NCI-H345 (cell line): ENCODE results near the gene PRCD.
"Not testable (repeated sequence)": the region's sequence is repeated elsewhere in the genome, so short reads cannot be mapped to it uniquely, and the experiment has no call there.

ENCODE experiments used
- DNase-seq: peaks from one replicate; lab custom pipeline; 2025; lab: John Stamatoyannopoulos, UW

PRCD gene

GRCh38 chr17:76527430-76528111 lies 12.3 kb upstream of the PRCD start:
- DNase-seq: no peak

DNA sequence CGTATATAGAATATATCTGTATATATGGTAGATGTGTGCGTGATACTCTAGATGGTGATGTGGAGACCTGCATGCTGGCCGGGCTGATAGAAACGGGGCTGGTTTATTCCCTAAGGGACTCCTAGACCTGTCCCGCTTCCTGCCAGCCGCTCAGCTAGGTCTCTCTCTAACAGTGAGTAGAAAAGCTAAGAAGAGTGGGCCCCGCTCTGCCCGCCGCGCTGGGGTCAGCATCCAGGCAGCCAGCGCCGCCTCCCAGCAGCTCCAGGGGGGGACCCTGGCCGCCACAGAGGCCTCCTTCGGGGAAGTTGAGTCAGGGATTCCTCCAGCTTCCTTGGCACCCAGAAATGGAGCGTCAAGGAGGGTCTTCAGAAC lies 11.7 kb upstream of the PRCD start:
- no peak for DNase-seq

GRCh38 chr17:76528528-76529223 lies 11.2 kb upstream of the PRCD start:
- no peak for DNase-seq

- DNase-seq: no peak
Observed at GRCh38 chr17:76529224-76530094, 10.4 kb upstream of the PRCD start.

GRCh38 chr17:76530095-76530723 lies 9.6 kb upstream of the PRCD start:
- DNase-seq: no peak

GRCh38 chr17:76530811-76531485 lies 8.9 kb upstream of the PRCD start:
- no peak for DNase-seq

DNA sequence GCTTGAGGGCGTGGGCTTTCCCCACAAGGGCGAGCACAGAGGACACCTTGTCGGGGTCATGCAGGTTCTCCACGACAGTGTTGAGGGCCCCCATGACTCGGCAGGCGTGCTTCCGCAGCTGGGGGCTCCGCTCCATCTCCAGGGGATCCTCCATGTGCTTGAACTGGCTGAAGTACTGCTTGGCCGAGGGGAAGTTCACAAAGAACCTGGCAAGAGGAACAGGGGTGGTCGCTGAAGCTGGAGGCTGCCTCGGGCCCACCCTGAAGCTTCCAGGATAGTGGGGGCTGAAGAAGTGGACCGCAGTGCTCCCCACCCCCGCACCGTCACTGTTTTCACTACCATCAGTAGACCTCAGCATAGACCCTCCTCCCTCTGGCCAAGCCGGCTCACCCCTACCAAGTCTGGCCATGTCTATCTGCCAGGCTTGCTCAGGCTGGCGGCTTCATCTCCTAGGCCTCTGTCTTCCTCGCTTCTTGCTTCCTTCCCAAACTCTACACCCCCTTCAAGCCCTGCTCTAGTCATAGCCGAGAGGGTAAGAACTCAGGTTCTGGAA lies 8.3 kb upstream of the PRCD start:
- DNase-seq: no peak

- no peak for DNase-seq
Observed at GRCh38 chr17:76532072-76532651, 7.7 kb upstream of the PRCD start.

- not testable (repeated sequence) for DNase-seq
Observed at GRCh38 chr17:76533640-76534359, 6.0 kb upstream of the PRCD start.

GRCh38 chr17:76534831-76535732 lies 4.8 kb upstream of the PRCD start:
- no peak for DNase-seq

DNA sequence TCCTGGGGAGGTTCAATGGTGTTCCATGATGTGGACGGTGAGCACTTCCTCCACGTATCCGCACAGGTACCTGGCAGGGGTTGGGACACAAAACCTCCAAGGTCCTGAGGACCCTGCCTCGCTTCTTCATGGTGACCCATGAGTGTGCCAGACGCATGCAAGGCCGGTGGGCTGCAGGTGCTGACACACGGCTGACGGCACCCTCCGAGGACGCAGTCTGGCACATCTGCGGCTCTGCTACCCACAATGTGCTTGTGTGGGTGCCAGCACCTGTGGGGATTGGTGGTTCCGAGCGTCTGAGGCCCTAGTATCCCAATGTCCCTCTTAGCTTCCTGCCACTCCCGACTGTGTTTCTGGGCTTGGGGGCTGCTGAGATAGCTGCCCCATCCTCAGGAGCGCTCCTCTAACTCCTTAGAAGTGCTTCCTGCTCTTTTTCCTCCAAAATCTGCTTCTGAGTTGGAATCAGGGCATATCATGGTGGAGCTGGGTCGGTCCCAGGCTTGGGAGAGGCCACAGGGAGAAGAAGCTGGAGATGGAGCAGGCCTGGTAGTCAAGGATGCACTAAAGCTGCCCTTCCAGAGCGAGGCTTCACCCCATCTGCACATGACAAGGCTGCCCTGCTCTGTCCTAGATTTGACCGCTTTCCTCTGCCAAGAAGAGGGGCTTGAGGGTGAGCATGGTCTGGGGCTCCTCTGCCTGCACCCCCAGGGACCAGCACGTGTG lies 3.9 kb upstream of the PRCD start:
- no peak for DNase-seq

GRCh38 chr17:76536511-76537287 lies 3.1 kb upstream of the PRCD start:
- no peak for DNase-seq

DNA sequence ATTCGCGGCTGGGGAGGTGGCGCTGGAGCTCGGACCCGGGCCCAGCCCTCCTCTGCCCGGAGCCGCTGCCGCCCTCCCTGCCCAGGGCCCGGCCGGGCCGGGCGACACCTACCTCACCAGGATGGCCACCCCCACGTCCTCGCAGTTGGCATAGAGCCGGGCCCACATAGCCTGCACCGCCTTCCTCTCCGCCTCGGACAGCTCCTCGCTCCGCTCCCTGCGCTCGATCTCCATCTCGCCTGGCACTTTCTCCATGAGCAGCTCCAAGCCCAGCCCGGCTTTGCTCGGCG lies 2.6 kb upstream of the PRCD start:
- DNase-seq: no peak

DNA sequence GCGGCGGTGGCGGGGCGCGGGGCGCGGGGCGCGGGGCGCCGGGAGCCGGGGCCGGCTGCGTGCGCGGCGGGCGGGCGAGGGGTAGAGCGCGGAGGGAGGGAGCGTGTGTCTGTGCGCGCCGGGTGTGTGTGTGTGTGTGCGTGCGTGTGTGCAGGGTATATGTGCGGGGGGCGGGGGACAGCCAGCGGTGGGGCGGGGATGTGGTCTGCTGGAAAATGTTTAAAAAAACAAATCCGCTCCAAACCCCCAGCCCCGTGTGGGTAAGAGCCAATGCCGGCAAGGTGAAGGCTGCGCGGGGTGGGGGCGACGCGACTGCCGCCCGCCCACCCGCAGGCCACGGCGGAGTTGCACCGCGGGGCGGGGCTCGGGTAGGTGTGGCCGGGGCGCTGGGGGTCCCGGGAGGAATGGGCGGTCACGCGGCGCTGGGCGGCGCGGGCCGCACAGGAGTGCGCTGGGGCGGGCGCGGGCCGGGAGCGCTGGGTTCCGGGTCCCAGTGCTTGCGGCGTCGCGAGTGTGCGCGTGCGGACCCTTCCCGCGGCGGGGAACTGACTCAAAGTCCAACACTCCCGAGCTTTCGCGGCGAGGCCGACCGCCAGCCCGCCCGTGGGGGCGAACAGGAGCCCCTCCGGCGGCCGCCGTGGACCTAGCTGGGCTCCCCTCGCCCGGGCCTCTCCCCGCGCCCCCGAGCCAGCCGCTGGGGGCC lies 2.1 kb upstream of the PRCD start, which contains the start of gene CYGB:
Gene CYGB (minus strand): TSS at position 132 of the 703 bp plus-strand sequence. CDS start 167 bp downstream, outside the sequence.
- DNase-seq: no peak

GRCh38 chr17:76538281-76538931 lies 1.4 kb upstream of the PRCD start:
- no peak for DNase-seq

GRCh38 chr17:76538941-76539570 lies 788 bp upstream of the PRCD start:
- DNase-seq: no peak
